Kasumi-1 (cell line): ENCODE results near the gene PSKH1.
"Not testable (repeated sequence)": the region's sequence is repeated elsewhere in the genome, so short reads cannot be mapped to it uniquely, and the experiment has no call there.

ENCODE experiments used
- DNase-seq, 2 experiments: peaks; one replicate each; lab custom pipeline; 2025; lab: John Stamatoyannopoulos, UW

The PSKH1 gene

DNA sequence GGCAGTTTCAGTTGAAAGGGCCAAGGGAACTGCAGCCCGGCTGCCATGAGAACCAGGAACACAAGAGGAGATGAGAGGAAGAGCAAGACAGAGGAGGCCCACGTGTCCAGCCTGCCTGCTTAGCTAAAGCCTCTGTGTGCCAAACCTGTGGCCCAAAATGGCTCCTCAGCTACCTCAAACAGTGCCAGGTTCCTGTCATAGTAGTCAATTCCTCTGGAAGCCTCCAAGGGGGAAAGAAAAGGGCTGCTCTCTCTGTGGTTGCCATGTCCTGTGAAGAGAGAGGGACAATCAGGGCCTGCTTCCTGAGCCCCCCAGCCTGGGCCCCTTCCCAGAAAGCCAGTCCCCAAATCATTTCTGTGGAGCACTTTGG, 70.2 kb downstream of the PSKH1 start:
- no peak for DNase-seq

DNA sequence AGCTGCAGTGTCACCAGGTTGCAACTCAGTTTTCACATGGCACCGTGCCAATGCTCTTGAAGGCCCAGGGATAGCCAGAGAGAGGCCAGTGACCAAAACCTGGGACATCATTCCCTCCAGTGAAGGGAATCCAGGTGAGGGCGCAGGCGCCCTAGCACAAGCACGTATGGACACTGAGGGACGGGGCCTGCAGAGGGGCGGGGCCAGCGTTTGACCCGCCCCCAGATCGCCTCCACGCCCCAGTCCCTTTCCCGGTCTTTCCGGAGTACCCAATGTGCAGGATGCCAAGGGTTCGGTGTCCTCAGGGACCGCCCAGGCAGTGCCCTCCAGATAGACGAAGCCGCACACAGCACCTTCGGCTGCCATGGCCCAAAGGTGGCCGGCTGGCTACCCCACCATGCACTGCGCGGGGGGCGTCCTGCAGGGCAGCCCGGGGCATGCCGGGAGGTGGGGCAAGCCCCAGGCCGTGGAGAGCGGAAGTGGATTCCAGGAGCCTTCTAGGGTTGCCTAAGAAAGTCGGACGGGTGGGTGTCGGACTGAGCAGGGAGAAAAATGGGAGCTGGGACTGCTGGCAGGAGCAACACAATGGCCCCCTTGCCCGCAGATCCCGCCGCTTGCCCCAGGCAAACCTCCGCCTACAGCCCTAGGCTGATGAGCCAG, 70.7 kb downstream of the PSKH1 start:
- no peak for DNase-seq

DNA sequence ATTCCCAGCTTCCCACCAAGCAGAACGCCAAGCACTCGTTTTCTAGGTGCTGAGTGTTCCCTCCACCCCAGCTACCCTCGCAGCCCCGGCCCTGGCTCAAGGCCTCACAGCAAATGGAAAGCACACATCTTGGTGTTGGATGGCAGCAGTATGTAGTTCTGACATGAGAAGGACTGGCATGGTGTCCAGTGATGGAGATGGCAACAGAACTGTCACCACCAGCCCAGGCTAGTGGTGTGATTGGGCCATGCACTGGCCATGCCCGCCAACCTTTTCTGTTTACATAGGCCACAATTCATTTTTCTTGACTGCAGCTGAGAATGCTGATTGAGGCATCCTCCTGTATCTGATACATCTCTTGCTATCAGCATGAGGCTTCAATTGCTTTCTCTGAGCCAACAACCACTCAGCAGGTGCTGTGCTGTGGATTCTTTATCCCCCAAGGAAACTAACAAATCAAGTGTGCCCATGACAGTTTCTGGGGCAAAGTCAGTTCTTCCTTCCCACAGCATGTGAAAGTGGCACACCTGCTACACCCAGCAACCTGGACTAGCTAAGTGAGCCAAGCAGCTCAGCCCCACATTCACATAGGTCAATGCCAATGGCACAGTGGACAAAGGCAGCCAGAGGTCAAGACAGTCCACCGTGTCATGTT, 71.5 kb downstream of the PSKH1 start:
- no peak for DNase-seq

DNA sequence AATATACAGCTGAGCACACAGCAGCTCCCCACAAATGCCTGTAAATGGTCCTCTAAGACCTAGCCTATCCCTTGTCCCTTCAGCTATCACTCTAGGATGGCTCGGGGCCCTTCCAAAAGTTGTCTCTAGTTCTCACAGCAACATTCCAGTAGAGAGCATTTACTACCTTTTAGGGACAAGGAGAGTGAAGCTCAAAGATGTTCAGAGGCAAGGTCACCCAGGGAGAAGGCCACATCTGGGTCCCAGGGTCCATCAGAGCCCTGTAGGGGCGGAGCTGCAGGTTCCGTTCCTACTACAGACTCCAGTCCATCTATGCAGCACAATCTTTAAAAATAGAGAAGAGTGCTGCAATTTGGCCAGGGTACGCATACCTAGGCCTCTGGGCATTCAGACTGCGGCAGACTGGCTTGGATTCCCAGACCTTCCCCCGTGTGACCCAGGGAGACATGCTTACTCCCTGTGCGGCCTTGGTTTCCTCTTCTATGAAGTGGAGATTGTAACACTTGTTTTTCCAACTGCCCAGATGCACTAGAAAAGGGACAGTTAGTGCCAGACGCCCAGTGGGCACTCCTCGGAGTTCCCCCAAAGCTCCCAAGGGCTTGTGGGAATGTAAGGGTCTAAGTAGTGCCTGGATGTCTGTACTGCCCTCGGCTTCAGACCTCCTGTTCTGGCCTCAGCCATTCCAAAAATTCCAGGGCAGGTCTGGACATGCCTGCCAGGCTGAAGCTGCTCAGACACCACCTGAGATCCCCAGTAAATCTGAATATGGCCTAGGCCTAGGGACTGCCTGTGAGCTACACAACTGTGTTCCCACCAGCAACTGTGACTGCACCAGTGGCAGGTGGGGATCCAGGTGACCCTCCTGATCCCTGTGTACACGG, 72.9 kb downstream of the PSKH1 start:
- DNase-seq = no peak

DNA sequence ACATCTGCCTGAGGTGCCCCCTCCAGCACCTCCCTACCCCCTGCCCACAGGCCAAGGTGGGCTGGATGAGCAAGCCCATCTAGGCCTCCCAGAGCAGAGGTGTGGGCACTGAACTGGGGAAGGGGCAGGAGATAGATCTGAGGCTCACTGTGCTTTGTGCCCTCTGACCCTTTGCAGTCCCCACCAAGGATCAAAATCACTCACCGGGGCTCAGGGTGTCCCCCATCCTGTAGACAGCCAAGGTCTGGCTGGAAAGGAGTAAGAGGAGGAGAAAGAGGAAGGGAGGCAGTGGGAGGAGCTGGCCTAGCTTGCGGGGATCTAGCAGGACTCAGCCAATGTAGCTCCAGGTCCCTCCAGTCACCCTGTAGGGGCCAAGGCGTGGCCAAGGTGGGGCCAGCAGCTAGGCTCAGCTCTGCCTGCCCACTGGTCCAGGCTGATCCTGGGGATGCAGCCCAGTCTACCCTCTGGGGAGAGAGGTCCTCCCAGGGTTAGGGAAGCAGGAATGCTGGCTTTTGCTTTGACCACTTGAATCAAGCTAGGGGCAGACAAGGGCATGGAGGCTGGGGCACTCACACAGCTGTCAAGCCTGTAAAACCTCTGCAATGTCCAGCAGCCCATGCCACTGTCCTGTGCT, 73.6 kb downstream of the PSKH1 start:
- DNase-seq = peak; percentile 32 to 36

DNA sequence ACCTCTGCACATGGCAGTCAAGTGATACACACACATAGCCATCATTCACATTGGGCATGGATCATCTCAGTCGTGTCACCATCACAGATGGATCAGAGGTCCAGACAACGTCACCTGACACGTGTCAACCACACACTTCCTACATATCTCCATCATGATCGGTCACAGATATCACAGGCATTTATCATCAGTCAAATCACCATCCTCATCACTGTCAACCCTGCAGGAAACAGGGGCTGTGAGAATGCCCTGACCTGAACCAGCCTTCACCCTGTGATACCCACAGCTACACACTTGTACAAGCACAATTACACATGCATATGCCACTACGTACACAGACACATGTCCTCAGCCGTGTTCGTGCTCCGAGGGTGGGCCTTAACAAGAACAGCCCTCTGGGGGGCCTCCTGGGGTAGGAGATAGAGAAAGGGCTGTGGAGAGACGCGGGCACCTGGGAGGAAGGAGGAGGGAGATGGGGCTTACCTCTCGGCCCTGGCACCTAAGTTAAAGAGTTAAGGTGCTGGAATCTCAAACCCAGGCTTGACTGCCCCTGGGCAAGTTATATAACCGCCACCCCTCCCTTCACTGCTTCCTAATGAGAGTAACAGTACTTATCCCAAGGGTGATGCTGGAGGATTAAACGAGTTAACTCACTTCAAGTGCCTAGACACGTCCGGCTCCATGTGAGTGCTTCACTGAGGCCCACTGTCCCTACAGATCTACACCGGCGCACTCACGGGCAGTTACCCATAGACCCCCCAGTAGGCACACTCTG, 74.3 kb downstream of the PSKH1 start:
- no peak for DNase-seq

DNA sequence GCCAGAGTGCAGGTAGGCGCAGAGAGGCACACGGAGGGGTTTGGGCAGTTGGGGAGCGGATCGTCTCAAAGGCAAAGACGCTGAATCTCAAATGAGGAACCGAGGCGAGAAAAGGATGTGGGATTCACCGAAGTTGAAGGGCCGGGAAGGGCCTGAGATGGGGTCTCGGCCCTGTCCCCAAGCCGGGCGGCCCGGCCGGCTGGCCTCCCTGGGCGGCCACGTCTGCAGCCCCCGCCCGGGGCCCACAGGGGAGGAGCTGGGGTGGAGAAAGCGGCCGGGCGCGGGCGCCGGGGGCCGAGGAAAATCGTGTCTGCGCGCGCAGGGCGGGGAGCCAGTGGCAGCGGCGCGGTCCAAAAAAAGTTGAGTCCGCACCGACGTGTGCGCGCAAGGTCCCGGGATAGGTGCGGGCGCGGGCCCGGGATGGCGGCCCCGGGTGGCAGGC, 74.9 kb downstream of the PSKH1 start:
- DNase-seq = peak; percentile 23 to 35

DNA sequence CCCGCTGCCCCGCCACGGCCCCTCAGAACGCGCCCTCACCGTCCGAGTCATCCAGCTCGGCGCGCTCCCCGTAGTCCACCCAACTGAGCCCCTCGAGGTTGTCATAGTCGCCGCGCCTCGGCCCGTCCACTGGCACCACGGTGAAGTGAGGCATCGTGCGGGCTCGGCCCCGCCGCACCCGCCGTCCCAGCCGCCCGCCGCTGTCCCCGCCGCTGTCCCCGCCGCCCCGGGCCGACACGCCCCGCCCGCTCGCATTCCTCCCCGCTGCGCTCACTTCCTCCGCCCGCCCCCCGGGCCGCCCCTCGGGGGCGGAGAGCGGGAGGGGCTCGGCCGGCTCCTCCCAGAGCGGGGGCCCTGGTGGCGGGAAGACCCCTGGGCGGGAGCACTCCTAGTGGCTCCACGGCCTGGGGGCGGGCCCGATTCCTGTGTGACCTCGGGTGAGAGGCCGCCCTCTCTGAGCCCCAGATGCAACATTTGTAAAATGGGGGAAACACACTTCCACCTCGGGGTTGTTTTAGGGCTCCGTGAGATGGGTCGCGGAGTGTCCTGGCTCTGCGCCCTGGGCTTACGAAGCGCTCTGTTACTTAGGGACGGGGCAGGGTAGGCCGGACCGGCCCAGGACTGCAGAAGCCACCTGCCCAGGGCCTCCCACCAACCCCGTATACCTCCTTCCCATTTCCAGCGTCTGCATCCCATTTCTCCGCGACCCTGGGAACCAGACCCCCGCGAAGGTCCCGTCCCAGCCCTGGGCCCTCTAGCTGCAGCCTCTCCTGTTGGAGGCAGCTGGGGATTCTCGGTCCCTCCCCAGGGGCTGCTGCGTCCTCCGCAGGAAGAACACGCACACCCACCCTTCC, 75.6 kb downstream of the PSKH1 start, which contains the start of gene SLC12A4:
Gene SLC12A4, minus strand, starts transcription at position 238 of the 854 bp plus-strand sequence. Its CDS starts 84 bp downstream, at position 154.
- peak; percentile 71 to 76 for DNase-seq

DNA sequence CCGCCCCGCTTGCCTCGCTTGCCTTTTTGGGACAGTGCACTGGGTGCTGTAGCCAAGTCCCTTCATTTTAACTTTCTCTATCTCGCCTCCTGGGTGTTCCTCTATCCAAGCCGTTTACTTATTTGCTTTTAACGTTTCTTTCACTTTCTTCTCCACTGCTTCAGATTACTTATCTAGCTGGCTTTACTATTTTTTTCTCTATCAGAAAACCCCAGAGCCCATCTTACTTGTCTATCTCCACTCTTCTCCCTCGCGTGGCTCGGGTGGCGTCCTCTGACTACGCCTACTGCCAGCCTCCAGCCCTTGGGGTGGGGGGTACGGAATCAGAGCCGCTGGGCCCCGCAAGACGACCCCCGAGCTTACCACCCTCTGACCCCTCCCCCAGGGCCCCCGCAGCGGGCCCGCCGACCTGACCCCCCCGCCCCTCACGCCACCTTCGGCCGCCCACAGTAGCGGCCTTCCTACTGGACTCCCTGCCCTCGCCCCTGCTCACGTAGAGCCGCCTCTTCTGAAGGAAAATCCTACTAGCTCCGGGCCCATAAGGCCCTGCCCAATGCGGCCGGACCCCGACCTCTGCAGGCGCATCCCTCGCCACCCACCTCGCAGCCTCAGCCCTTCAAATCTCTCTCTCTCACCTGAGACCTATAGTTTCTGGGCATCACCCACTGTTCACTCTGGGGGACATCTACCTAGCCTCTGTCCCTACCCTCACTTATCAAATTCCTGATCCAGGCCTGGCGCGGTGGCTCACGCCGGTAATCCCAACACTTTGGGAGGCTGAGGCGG, 76.4 kb downstream of the PSKH1 start:
- peak in 1 of 2 experiments; percentile 50 for DNase-seq

DNA sequence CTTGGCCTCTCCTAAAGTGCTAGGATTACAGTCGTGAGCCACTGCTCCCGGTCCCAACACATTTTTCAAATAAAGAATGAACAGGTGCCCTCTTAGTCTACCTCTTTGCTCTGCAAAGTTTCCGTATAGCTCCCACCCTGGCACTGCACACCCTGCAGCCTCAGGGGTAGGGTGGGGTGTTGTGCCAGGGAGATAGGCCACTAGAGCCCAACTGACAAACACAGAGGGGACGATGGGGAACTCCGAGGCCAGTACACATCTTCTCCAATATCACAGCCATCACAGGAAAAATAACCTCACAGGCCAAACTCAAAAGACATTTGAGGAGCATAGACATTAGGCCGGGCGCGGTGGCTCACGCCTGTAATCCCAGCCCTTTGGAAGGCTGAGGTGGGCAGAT, 78.1 kb downstream of the PSKH1 start:
- DNase-seq = no peak

DNA sequence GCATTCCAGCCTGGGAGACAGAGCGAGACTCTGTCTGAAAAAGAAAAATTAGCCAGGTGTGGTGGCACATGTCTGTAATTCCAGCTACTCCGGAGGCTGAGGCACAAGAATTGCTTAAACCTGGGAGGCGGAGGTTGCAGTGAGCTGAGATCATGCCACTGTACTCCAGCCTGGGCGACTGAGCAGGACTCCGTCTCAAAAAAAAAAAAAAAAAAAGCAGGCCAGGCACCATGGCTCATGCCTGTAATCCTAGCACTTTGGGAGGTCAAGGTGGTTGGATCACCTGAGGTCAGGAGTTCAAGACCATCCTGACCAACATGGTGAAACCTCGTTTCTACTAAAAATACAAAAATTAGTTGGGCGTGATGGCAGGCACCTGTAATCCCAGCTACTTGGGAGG, 79.2 kb downstream of the PSKH1 start:
- not testable (repeated sequence) for DNase-seq

DNA sequence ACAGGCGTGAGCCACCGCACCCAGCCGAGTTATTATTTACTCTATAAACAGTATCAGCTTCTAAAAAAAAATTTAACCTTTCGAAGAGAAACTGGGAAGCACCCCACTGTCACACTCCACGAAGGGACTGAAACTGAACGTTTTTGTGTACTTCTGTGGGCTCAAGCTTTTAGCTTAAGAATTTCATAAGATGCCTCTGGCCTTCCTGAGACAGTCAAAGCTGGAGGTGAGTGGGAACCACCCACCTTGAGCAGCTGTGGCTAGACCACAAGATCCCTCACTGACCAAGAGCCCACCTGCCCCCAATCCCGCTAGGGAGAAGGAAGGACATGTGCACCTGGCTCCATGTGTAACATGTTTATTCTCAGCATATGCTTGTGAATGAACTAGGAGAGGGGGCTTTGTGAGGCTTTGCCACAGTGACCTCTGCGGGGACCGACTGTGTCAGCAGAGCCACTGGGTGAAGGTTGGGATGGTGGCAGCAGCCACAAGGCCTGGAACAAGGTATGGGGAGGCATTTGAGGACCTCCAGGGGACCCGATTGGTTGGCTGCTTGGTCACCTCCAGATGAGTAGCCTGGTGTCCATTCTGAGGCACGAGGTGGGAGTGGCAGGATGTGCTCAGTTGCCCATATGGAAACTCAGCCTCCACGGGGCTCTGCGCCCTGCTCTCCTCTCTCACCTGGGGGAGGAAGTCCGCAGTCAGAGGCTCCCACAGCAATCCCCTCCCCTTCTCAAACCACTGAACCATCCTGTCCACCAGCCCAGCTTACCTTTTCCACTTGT, 82.5 kb downstream of the PSKH1 start:
- DNase-seq = no peak

DNA sequence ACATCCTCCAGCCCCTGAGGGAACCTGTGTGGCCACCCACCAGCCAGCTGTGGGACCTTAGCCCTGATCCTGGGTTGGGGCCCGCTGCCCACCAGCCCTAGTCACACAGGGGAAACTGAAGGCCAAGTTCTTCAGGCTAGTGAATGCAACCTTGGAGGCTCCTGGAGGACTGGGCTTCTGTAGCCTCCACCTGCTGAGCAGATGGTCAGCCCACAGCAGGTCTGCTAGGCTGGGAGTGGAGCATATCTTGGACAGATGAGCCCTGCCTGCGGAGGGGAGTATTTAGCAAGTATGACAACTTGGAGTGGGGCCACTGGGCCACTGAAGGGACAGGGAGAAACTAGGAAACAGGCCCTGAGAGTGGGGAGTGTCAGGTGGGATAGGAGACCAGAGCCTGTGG, 83.2 kb downstream of the PSKH1 start:
- DNase-seq = no peak

DNA sequence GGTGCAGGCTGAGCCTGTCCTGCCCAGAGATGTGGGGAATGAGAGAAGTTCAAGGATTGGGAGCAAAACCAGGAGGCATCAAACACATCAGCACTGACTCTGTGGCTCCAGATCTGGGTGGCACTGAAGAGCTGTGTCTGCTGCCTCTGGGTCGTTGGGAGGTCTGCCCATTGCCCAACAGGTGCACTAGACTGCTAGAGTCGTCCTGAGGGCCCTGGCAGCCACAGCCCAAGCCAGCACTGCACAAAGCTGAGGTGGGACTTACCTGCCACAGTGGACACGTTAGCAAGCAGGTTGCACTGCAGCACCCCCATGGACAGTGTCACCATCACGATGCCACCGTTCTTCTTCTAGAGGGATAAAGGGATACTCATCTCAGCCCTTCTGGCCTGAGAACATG, 84.0 kb downstream of the PSKH1 start:
- no peak for DNase-seq

DNA sequence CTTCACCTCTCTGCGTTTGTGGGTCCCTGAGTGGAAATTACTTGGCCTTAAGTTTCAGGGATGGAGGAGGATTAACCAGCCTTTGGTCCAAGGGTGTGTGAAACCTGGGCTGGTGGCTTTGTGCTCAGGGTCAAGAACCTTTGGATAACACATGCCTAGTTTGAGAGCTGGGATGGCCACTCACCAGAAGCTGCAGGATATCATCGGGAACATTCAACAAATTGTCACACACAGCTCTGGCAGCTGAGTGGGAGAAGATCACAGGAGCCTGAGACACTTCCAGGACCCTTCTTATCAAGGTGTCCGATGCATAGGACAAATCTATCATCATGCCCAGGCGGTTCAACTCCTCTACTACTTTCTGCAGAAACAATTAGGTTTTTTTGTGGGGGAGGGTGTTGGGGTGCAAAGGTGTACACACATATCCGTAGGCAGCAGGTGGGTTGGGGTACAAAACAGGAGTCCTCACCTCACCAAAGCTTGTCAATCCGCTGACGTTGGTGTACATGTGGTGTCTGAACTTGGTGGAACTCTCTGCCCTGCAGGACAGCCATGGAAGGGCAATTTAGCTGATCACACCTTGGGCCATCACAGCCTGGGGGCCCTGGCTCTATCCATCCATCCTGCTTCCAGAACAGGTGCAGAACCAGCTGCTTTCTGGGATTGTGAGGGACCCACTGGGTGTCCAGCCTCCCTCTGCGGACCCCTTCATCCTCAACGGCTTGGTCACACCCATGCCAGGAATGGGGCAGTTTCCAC, 84.6 kb downstream of the PSKH1 start:
- DNase-seq = no peak
